OCI-LY3 (cell line): ENCODE measurements around the gene ADGRG2.
"Not testable (repeated sequence)": the region's sequence is repeated elsewhere in the genome, so short reads cannot be mapped to it uniquely, and the experiment has no call there.

Experiments used
- H2AFZ ChIP-seq: fragments of 200-600, 300-600 bp; shearing (Covaris generic); 2 replicates; pipeline ENCODE4 v1.6.0; 2014; ENCODE audit warnings: antibody characterized with exemption, low read depth, low read length
- H3K27ac ChIP-seq: fragments of 200-600, 300-600 bp; sonication (generic); 2 replicates; pipeline ENCODE4 v1.5.1; 2014; ENCODE audit warnings: mild to moderate bottlenecking, low read length, moderate library complexity, mixed read lengths
- H3K27me3 ChIP-seq: fragments of 200-600, 300-600 bp; sonication (generic); 2 replicates; pipeline ENCODE4 v1.6.1; 2014; ENCODE audit warnings: low read depth, low read length, mixed read lengths
- H3K36me3 ChIP-seq: fragments of 200-600, 300-600 bp; sonication (generic); replicated peaks from 2 replicates; pipeline ENCODE3; 2014; ENCODE audit warnings: low read depth, low read length, mixed read lengths
- H3K4me1 ChIP-seq: fragments of 300-600, 200-600 bp; sonication (generic); 2 replicates; pipeline ENCODE4 v1.6.1; 2014; ENCODE audit warnings: low read length, mixed read lengths
- H3K4me2 ChIP-seq: fragments of 200-600, 300-600 bp; sonication (generic); 2 replicates; pipeline ENCODE4 v1.6.1; 2014; ENCODE audit warnings: low read length, mixed read lengths
- H3K4me3 ChIP-seq: fragments of 300-600, 200-600 bp; sonication (generic); 2 replicates; pipeline ENCODE4 v1.5.1; 2014; ENCODE audit warnings: antibody characterized with exemption, mild to moderate bottlenecking, low read length, moderate library complexity
- H3K79me2 ChIP-seq: fragments of 300-600, 200-600 bp; shearing (Covaris generic); 2 replicates; pipeline ENCODE4 v1.6.1; 2014; ENCODE audit warnings: mild to moderate bottlenecking, low read length, mixed read lengths
- H3K9ac ChIP-seq: fragments of 300-600, 200-600 bp; shearing (Covaris generic); 2 replicates; pipeline ENCODE4 v1.6.0; 2014; ENCODE audit warnings: mild to moderate bottlenecking, low read length, moderate library complexity
- H3K9me3 ChIP-seq: fragments of 200-600, 300-600 bp; shearing (Covaris generic); 2 replicates; pipeline ENCODE4 v1.6.1; 2014; ENCODE audit warnings: low read length, mixed read lengths; ENCODE audit not compliant: insufficient read depth
- H4K20me1 ChIP-seq: fragments of 200-600, 300-600 bp; sonication (generic); 2 replicates; pipeline ENCODE4 v1.6.1; 2016; ENCODE audit warnings: low read length, mixed read lengths; ENCODE audit not compliant: insufficient read depth
- EZH2phosphoT487 ChIP-seq: fragments of 200-600 bp; shearing (Covaris generic); IDR thresholded peaks from 2 replicates; pipeline ENCODE4 v1.6.1; 2018; ENCODE audit warnings: antibody characterized with exemption, mixed run types, low read depth
- TF ChIP-seq, protein P1 (sequence below): fragments of 200-600, 300-600 bp; sonication (generic); IDR thresholded peaks from 2 replicates; pipeline ENCODE4 v1.5.1; 2014; ENCODE audit warnings: antibody characterized with exemption, low read length, low read depth

The ADGRG2 gene

DNA sequence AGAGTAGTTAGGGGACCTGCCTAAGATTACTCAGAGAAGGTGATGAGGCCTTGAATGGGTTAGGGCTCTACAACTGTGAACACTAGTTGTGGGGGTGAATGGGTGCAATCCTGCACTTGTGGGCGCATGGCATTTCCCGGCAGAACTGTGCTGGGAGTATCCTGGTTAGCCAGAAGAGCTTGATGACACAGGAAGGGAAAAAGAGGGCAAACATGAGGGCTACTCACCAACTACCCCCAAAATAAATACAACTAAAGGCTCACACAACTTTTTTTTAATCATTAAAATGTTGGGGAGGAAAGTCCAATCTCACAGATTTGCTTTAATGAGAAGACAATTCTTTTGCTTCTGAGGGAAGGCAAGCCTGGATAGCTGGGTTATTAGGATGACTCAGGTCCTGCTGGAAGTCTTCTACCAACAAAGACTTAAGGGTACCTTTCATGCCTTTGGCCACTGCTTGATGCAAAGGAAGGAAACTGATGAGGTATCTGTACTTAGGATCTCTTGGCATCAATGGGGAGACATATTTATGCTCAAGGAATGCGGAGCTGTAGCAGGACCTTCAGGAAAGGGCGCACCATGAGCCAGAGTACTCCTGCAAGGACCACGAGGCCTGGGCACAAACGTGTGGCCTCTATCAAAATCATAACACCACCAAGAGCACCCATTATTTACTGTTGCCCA lies 141.0 kb downstream of the ADGRG2 start:
- H3K27ac ChIP-seq: no peak overlapping the region
- H3K4me1 ChIP-seq: peaks cover 11% of the 10 kb centered on the region; the same call in 1 of the 2 replicates
- H3K9ac ChIP-seq: no peak overlapping the region
- H3K4me3 ChIP-seq: no peak overlapping the region
- peaks cover 13% of the 10 kb centered on the region for H3K79me2 ChIP-seq
- no peak overlapping the region for H3K4me2 ChIP-seq
- H2AFZ ChIP-seq: no peak overlapping the region
- no peaks in the 10 kb centered on the region for H3K36me3 ChIP-seq
- TF ChIP-seq EZH2phosphoT487: no peak
- H3K9me3 ChIP-seq: no peaks in the 10 kb centered on the region
- H3K27me3 ChIP-seq: no peaks in the 10 kb centered on the region
- no peaks in the 10 kb centered on the region for H4K20me1 ChIP-seq

DNA sequence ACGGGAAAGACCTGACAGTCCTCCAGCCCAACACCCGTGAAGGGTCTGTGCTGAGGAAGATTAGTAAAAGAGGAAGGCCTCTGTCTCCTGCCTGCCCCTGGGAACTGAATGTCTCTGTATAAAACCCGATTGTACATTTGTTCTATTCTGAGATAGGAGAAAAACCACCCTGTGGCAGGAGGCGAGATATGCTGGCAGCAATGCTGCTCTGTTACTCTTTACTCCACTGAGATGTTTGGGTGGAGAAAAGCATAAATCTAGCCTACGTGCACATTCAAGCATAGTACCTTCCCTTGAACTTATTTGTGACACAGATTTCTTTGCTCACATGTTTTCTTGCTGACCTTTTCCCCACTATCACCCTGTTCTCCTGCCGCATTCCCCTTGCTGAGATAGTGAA lies 142.0 kb downstream of the ADGRG2 start:
- H3K27ac ChIP-seq, H3K36me3 ChIP-seq, H4K20me1 ChIP-seq, H3K27me3 ChIP-seq, H3K9ac ChIP-seq, H3K9me3 ChIP-seq, H3K4me3 ChIP-seq, H3K4me2 ChIP-seq, H3K4me1 ChIP-seq, H2AFZ ChIP-seq: not testable (repeated sequence)
- peaks cover 13% of the 10 kb centered on the region for H3K79me2 ChIP-seq

DNA sequence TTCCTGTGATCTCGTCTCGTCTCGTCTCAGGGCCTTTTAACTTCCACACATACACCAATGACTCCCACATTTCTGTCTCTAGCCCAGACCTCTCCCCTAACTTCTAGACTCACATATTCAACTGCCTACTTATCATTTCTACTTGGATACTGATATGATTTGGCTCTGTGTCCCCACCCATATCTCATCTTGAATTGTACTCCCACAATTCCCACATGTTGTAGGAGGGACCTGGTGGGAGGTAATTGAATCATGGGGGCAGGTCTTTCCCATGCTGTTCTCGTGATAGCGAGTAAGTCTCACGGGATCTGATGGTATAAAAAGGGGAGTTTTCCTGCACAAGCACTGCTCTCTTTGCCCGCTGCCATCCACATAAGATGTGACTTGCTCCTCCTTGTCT lies 147.3 kb downstream of the ADGRG2 start:
- Histone ChIP-seq H3K4me3 (no peak overlapping the region), H3K4me2 (no peak overlapping the region), H2AFZ (no peak overlapping the region), H3K36me3 (no peaks in the 10 kb centered on the region), H3K9me3 (no peaks in the 10 kb centered on the region), H3K79me2 (no peaks in the 10 kb centered on the region), H4K20me1 (no peaks in the 10 kb centered on the region), H3K27me3 (no peaks in the 10 kb centered on the region), H3K27ac (no peak overlapping the region), H3K9ac (no peak overlapping the region), H3K4me1 (no peaks in the 10 kb centered on the region)
- TF ChIP-seq, protein P1, sequence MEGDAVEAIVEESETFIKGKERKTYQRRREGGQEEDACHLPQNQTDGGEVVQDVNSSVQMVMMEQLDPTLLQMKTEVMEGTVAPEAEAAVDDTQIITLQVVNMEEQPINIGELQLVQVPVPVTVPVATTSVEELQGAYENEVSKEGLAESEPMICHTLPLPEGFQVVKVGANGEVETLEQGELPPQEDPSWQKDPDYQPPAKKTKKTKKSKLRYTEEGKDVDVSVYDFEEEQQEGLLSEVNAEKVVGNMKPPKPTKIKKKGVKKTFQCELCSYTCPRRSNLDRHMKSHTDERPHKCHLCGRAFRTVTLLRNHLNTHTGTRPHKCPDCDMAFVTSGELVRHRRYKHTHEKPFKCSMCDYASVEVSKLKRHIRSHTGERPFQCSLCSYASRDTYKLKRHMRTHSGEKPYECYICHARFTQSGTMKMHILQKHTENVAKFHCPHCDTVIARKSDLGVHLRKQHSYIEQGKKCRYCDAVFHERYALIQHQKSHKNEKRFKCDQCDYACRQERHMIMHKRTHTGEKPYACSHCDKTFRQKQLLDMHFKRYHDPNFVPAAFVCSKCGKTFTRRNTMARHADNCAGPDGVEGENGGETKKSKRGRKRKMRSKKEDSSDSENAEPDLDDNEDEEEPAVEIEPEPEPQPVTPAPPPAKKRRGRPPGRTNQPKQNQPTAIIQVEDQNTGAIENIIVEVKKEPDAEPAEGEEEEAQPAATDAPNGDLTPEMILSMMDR: no peak
- no peak for TF ChIP-seq EZH2phosphoT487

DNA sequence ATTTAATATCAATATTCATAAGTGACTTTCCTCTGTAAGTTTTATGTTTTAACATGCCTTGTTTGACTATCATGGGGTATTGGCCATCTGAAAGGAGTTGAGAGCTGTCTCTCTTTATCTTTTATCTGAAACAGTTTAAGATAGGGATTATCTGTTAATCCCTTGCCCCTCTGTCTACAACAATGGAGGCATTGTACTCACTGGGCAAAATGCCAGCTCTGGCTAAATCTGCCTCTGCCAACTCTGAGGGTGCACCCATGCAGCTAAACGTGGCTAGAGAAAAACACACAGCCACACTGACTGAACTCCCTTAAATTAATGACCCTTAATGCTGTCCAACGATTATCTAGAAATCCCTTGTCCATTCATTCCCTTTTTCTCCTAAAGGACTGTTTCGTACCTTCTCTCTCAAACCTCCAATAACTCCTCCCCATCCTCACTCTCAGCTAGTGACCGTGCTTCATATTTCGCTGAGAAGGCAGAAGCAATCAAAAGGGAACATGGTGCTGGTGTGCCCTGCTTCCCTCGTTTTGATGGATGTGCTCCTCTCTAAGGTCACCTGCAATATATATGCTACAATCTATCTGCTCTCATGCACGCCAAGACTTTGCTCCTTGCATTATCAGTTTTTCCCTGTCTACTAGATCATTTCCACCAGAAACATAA lies 148.6 kb downstream of the ADGRG2 start:
- no peaks in the 10 kb centered on the region for H3K79me2 ChIP-seq
- H3K27ac ChIP-seq: no peak overlapping the region
- no peak overlapping the region for H2AFZ ChIP-seq

DNA sequence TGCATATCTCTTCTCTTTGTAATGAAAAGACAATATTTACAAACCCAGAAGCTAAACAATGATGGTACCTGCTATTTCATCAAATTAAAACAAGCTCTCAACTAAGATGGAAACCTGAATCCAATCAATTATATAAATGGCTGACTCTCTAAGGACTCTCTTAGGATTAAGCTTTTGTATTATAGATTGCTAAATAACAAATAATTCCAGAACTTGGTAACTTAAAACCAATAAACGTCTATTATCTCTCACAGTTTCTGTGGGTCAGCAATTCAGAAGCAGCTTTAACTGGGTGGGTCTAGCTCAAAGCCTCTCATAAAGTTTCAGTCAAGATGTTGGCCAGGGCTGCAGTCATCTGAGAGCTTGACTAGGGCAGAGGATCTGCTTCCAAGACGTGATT lies 150.8 kb downstream of the ADGRG2 start:
- Histone ChIP-seq H3K4me2 (no peak overlapping the region), H3K4me1 (no peaks in the 10 kb centered on the region), H3K9me3 (no peaks in the 10 kb centered on the region), H2AFZ (no peak overlapping the region), H3K4me3 (no peak overlapping the region), H3K36me3 (no peaks in the 10 kb centered on the region), H3K27ac (no peak overlapping the region), H3K27me3 (no peaks in the 10 kb centered on the region), H3K79me2 (no peaks in the 10 kb centered on the region), H3K9ac (no peak overlapping the region), H4K20me1 (no peaks in the 10 kb centered on the region)
- TF ChIP-seq, protein P1: no peak
- TF ChIP-seq EZH2phosphoT487: no peak

More for the DNA sequence above, 148.6 kb downstream of the ADGRG2 start:
- H3K27me3 ChIP-seq: no peaks in the 10 kb centered on the region
- no peak for TF ChIP-seq EZH2phosphoT487
- TF ChIP-seq, protein P1: no peak
- H3K9ac ChIP-seq: no peak overlapping the region
- H3K36me3 ChIP-seq: no peaks in the 10 kb centered on the region
- no peak overlapping the region for H3K4me3 ChIP-seq
- no peak overlapping the region for H3K4me2 ChIP-seq
- no peaks in the 10 kb centered on the region for H3K4me1 ChIP-seq
- H3K9me3 ChIP-seq: no peaks in the 10 kb centered on the region
- no peaks in the 10 kb centered on the region for H4K20me1 ChIP-seq
